Superior temporal gyrus (tissue), 1 donor: ENCODE data around the gene ZNF614.
A peak's percentile ranks its signal among the peaks of the same experiment; 100 is the strongest.
"Not testable (repeated sequence)": the region's sequence is repeated elsewhere in the genome, so short reads cannot be mapped to it uniquely, and the experiment has no call there.

Source experiments
- DNase-seq: peaks from one replicate; pipeline ENCODE4 v3.0.0-alpha.2; 2016; ENCODE audit errors: extremely low spot score

The ZNF614 gene

GRCh38 chr19:51986309-51987291 lies 41.6 kb downstream of the ZNF614 start, which contains the start of gene ZNF350:
ZNF350 (minus strand) TSS chr19:51986840; CDS start chr19:51974360, 12,480 bp downstream.
- peak; percentile 97 for DNase-seq

GRCh38 chr19:51983361-51983760 lies 44.8 kb downstream of the ZNF614 start:
- DNase-seq, result no peak

- not testable (repeated sequence) for DNase-seq
Measured at GRCh38 chr19:51980926-51981325, 47.3 kb downstream of the ZNF614 start.

- no peak for DNase-seq
Measured at GRCh38 chr19:51980116-51980736, 48.0 kb downstream of the ZNF614 start.

- DNase-seq, result no peak
Measured at GRCh38 chr19:51978882-51979281, 49.3 kb downstream of the ZNF614 start.

GRCh38 chr19:51977346-51977745 lies 50.8 kb downstream of the ZNF614 start:
- DNase-seq, result no peak

GRCh38 chr19:51976852-51977251 lies 51.3 kb downstream of the ZNF614 start:
- no peak for DNase-seq

- DNase-seq, result not testable (repeated sequence)
Measured at GRCh38 chr19:51975787-51976186, 52.4 kb downstream of the ZNF614 start.

- no peak for DNase-seq
Measured at GRCh38 chr19:51971624-51972023, 56.6 kb downstream of the ZNF614 start.

- no peak for DNase-seq
Measured at GRCh38 chr19:51970718-51971117, 57.5 kb downstream of the ZNF614 start.

GRCh38 chr19:51965583-51965982 lies 62.6 kb downstream of the ZNF614 start:
- DNase-seq, result no peak
